ENCODE results near the gene SLC37A1.

The SLC37A1 gene

GRCh38 chr21:42565206-42565810, 51.7 kb downstream of the SLC37A1 start:
- no peak for DNase-seq

GRCh38 chr21:42565886-42566523, 52.4 kb downstream of the SLC37A1 start:
- no peak for DNase-seq

GRCh38 chr21:42566524-42567213, 53.0 kb downstream of the SLC37A1 start:
- DNase-seq, result no peak

GRCh38 chr21:42567214-42567555, 53.5 kb downstream of the SLC37A1 start:
- DNase-seq, result no peak

GRCh38 chr21:42567861-42568260, 54.2 kb downstream of the SLC37A1 start:
- DNase-seq, result no peak

- no peak for DNase-seq
Measured at GRCh38 chr21:42568376-42568775, 54.7 kb downstream of the SLC37A1 start.

- no peak for DNase-seq
Measured at GRCh38 chr21:42568866-42569731, 55.4 kb downstream of the SLC37A1 start.

- DNase-seq, result no peak
Measured at GRCh38 chr21:42569732-42570301, 56.2 kb downstream of the SLC37A1 start.

GRCh38 chr21:42570362-42570761, 56.7 kb downstream of the SLC37A1 start:
- DNase-seq, result no peak

GRCh38 chr21:42570841-42571387, 57.3 kb downstream of the SLC37A1 start:
- no peak for DNase-seq

GRCh38 chr21:42571391-42572150, 57.9 kb downstream of the SLC37A1 start:
- DNase-seq, result no peak

GRCh38 chr21:42572906-42573495, 59.3 kb downstream of the SLC37A1 start:
- DNase-seq, result no peak

GRCh38 chr21:42574234-42575027, 60.8 kb downstream of the SLC37A1 start:
- DNase-seq, result no peak

- no peak for DNase-seq
Measured at GRCh38 chr21:42575111-42575510, 61.5 kb downstream of the SLC37A1 start.

- no peak for DNase-seq
Measured at GRCh38 chr21:42576639-42577038, 63.0 kb downstream of the SLC37A1 start.

- DNase-seq, result no peak
Measured at GRCh38 chr21:42578034-42578433, 64.4 kb downstream of the SLC37A1 start.

GRCh38 chr21:42578761-42579415, 65.2 kb downstream of the SLC37A1 start:
- no peak for DNase-seq

GRCh38 chr21:42579456-42580075, 65.9 kb downstream of the SLC37A1 start:
- DNase-seq, result no peak

- DNase-seq, result no peak
Measured at GRCh38 chr21:42580076-42580792, 66.6 kb downstream of the SLC37A1 start.

Measured in OCI-M1 (cell line).